ENCODE data around the gene ZBTB48. TPM values are rescaled to one million over a fixed set of nuclear protein-coding genes. Genes with fewer than 3 reads are reported as not detected.
"Not testable (repeated sequence)": the region's sequence is repeated elsewhere in the genome, so short reads cannot be mapped to it uniquely, and the experiment has no call there.

ZBTB48 gene
- total RNA-seq, 1 experiment from 2014 or later, result 12.8 TPM

GRCh38 chr1:6586404-6586816, 6.6 kb downstream of the ZBTB48 start:
- no peak for DNase-seq (ENCODE audit: low read depth, low spot score)
- in situ Hi-C loops (cut with HindIII; ENCODE audit: low pct_unique_long_range_greater_than_20kb, low sequenced_read_pairs), result no loop called here

DNA sequence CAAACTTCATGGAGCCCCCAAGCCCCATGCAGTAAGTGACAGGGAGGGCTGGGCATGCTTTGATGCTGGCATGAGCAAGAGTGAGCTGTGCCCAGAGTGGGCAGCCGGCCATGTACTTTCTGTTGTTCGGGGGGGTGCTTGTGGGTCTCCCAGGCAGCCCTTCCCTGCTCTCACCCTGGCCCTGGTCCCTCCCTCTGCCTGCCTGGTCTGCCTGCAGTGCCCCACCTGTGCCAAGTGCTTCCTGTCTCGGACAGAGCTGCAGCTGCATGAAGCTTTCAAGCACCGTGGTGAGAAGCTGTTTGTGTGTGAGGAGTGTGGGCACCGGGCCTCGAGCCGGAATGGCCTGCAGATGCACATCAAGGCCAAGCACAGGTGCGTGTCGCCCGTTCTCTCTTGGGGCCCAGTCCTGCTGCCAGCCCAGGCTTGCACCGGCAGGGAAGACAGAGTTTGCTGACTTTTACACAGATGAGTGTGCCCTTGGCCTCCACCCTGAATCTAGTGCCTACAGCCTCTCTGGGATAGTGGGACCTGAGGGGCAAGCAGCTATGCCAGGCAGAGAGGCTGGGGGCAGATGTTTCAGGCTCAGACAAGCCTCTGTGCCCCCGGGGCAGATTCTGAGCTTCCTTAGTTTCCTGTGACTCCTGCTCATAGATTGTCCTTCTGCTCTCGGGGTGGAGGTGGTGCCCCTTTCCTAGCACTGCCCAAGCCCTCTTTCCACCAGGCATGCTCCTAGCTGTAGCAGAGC, 7.6 kb downstream of the ZBTB48 start:
- in situ Hi-C loops (cut with HindIII; ENCODE audit: low pct_unique_long_range_greater_than_20kb, low sequenced_read_pairs), result no loop called here
- DNase-seq (ENCODE audit: low read depth, low spot score), result no peak

- in situ Hi-C loops (cut with HindIII; ENCODE audit: low pct_unique_long_range_greater_than_20kb, low sequenced_read_pairs), result no loop called here
- no peak for DNase-seq (ENCODE audit: low read depth, low spot score)
These were observed 8.5 kb downstream of the ZBTB48 start for GRCh38 chr1:6588128-6588892.

DNA sequence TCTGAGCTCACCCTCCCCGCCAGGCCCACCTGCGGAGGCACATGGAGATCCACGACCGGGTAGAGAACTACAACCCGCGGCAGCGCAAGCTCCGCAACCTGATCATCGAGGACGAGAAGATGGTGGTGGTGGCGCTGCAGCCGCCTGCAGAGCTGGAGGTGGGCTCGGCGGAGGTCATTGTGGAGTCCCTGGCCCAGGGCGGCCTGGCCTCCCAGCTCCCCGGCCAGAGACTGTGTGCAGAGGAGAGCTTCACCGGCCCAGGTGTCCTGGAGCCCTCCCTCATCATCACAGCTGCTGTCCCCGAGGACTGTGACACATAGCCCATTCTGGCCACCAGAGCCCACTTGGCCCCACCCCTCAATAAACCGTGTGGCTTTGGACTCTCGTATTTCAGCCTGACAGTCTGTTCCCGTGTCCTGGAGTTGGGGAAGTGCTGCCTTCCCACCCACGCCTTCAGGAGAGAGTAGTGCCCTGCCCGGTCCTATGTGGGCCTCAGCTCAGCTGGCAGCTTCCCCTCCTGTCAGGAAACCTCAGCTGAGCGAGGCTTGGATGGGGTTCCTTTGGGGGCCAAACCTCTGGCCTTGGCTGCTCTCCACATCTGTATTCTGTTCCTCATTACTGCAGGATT, 9.2 kb downstream of the ZBTB48 start:
- DNase-seq (ENCODE audit: low read depth, low spot score), result no peak
- in situ Hi-C loops (cut with HindIII; ENCODE audit: low pct_unique_long_range_greater_than_20kb, low sequenced_read_pairs), result no loop called here

DNA sequence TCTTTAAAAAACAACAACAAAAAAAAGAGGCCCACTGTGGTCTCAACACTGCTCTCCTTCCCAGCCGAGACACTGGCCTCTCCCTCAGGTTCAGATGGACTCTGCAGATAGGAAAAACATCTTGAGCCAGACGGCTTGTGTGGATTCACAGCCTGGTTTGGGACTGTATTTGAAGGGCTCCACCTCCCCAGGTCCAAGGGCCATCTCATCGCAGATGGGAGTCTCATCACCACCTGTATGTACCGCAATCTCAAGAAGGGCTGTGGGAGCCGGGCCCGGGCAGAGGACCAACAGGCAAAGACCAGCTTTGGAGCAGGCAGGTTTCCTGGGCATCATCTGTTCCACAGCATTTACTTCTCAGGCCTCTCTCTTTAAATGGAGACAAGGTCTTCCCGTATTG, 10.3 kb downstream of the ZBTB48 start:
- in situ Hi-C loops (cut with HindIII; ENCODE audit: low pct_unique_long_range_greater_than_20kb, low sequenced_read_pairs), result no loop called here
- no peak for DNase-seq (ENCODE audit: low read depth, low spot score)

DNA sequence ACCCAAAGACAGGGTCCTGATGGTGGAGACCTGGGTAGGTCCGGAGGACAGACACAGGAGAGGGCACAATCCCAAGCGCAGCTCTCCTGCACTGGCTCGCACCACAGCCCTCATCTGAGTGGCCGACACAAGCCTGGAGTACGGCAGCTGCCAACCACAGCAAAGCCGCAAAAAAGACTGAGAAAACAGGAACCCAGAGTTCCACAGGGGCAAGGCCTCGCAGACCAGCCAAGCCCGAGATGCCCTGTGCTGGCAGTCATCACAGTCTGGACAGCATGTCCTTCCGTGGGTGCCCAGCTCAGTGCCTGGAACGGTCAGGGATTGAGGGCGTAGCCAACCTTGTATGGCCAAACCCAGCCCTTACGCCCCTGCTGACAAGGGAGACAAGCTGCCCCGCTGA, 11.4 kb downstream of the ZBTB48 start:
- in situ Hi-C loops (cut with HindIII; ENCODE audit: low pct_unique_long_range_greater_than_20kb, low sequenced_read_pairs), result no loop called here
- no peak for DNase-seq (ENCODE audit: low read depth, low spot score)

- no peak for DNase-seq (ENCODE audit: low read depth, low spot score)
- in situ Hi-C loops (cut with HindIII; ENCODE audit: low pct_unique_long_range_greater_than_20kb, low sequenced_read_pairs), result no loop called here
These were observed 11.8 kb downstream of the ZBTB48 start for GRCh38 chr1:6591644-6592043.

DNA sequence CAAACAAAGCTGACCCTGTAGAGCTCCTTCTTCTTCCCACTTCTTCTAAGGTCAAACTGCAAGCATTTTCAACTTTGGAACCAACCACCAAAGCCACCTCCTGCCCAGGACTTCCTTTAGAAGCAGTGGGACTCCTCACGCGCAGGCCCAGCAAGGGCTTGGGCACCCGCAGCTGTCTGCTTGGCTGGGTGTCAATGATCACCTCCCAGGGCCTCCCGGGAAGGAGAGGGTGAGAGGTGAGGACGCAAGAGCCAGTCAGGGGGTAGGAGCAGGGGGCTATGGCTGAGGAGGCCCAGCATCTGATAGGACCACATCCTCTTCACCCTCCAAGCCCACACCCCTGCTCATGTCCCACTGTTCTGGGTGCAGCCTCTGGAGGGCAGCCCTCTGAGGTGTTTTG, 12.6 kb downstream of the ZBTB48 start:
- DNase-seq (ENCODE audit: low read depth, low spot score), result no peak
- in situ Hi-C loops (cut with HindIII; ENCODE audit: low pct_unique_long_range_greater_than_20kb, low sequenced_read_pairs), result no loop called here

GRCh38 chr1:6592865-6593593, 13.2 kb downstream of the ZBTB48 start:
- in situ Hi-C loops (cut with HindIII; ENCODE audit: low pct_unique_long_range_greater_than_20kb, low sequenced_read_pairs), result no loop called here
- DNase-seq (ENCODE audit: low read depth, low spot score), result no peak

DNA sequence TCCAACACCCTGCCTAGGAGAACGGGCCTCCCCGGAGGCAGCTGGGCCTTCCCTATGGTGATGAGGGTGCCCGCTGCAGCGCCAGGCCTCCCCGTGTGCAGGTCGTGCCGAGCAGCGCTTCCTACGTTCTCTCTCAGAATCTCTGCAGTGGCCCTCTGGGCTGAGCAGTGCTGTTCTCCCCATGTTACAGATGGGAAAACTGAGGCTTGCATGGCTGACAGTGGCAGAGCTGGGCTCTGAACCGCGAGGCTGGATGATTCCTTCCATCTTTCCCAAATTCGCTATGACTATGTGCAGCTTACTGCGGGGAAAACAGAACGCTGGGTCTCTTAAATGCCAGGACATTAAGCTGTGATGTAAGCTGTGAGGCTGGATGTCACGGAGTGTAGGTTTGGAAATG, 14.0 kb downstream of the ZBTB48 start:
- DNase-seq (ENCODE audit: low read depth, low spot score), result no peak
- in situ Hi-C loops (cut with HindIII; ENCODE audit: low pct_unique_long_range_greater_than_20kb, low sequenced_read_pairs), result no loop called here

GRCh38 chr1:6594977-6595740, 15.4 kb downstream of the ZBTB48 start:
- in situ Hi-C loops (cut with HindIII; ENCODE audit: low pct_unique_long_range_greater_than_20kb, low sequenced_read_pairs), result no loop called here

DNA sequence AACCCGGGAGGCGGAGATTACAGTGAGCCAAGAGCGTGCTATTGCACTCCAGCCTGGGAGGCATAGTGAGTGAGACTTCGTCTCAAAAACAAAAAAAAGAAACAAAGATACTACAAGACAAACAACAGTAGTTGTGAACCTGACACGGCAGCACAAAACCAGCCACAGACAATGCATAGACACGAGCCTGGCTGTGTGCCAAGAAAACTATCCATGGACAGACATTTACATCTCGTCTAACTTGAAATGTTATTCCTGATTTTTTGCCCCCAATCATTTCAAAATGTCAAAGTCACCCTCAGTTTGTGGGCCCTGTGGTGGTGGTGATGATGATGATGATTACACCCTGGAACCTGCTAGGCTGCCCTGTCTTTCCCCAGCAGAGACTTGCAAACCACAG, 16.6 kb downstream of the ZBTB48 start:
- in situ Hi-C loops (cut with HindIII; ENCODE audit: low pct_unique_long_range_greater_than_20kb, low sequenced_read_pairs), result no loop called here
- DNase-seq (ENCODE audit: low read depth, low spot score), result no peak

More at GRCh38 chr1:6594977-6595740, 15.4 kb downstream of the ZBTB48 start:
- no peak for DNase-seq (ENCODE audit: low read depth, low spot score)

GRCh38 chr1:6596886-6597776, 17.3 kb downstream of the ZBTB48 start:
- in situ Hi-C loops (cut with HindIII; ENCODE audit: low pct_unique_long_range_greater_than_20kb, low sequenced_read_pairs), result no loop called here
- DNase-seq (ENCODE audit: low read depth, low spot score), result no peak

- in situ Hi-C loops (cut with HindIII; ENCODE audit: low pct_unique_long_range_greater_than_20kb, low sequenced_read_pairs), result no loop called here
- DNase-seq (ENCODE audit: low read depth, low spot score), result no peak
These were observed 18.0 kb downstream of the ZBTB48 start for GRCh38 chr1:6597777-6598131.

GRCh38 chr1:6599141-6599975, 19.6 kb downstream of the ZBTB48 start:
- in situ Hi-C loops (cut with HindIII; ENCODE audit: low pct_unique_long_range_greater_than_20kb, low sequenced_read_pairs), result no loop called here
- DNase-seq (ENCODE audit: low read depth, low spot score), result no peak

DNA sequence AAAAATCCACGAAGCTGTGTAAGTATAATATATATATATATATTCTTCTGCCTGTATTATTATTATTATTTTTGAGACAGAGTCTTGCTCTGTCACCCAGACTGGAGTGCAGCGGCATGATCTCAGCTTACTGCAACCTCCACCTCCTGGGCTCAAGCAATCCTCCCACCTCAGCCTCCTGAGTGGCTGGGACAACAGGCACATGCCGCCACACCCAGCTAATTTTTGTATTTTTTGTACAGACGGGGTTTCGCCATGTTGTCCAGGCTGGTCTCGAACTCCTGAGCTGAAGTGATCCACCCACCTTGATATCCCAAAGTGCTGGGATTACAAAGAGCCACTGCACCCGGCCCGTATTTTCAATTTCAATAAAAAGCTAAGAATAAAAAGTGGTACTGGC, 20.2 kb downstream of the ZBTB48 start:
- in situ Hi-C loops (cut with HindIII; ENCODE audit: low pct_unique_long_range_greater_than_20kb, low sequenced_read_pairs), result not testable (repeated sequence)

More for the DNA sequence above, 20.2 kb downstream of the ZBTB48 start:
- not testable (repeated sequence) for DNase-seq (ENCODE audit: low read depth, low spot score)

Measured in SK-MEL-5 (cell line).